Stimulated activated CD8-positive, alpha-beta memory T cell treated with anti-CD3 and anti-CD28 coated beads, Interleukin-15, amount 100 ng/mL, for 1 hour (primary cell): ENCODE results near the gene FBXO22.
"Not testable (repeated sequence)": the region's sequence is repeated elsewhere in the genome, so short reads cannot be mapped to it uniquely, and the experiment has no call there.

Experiments
- DNase-seq: peaks from one replicate; pipeline ENCODE4 v3.0.0-alpha.2; 2020; ENCODE audit warnings: low read depth

The FBXO22 gene

DNA sequence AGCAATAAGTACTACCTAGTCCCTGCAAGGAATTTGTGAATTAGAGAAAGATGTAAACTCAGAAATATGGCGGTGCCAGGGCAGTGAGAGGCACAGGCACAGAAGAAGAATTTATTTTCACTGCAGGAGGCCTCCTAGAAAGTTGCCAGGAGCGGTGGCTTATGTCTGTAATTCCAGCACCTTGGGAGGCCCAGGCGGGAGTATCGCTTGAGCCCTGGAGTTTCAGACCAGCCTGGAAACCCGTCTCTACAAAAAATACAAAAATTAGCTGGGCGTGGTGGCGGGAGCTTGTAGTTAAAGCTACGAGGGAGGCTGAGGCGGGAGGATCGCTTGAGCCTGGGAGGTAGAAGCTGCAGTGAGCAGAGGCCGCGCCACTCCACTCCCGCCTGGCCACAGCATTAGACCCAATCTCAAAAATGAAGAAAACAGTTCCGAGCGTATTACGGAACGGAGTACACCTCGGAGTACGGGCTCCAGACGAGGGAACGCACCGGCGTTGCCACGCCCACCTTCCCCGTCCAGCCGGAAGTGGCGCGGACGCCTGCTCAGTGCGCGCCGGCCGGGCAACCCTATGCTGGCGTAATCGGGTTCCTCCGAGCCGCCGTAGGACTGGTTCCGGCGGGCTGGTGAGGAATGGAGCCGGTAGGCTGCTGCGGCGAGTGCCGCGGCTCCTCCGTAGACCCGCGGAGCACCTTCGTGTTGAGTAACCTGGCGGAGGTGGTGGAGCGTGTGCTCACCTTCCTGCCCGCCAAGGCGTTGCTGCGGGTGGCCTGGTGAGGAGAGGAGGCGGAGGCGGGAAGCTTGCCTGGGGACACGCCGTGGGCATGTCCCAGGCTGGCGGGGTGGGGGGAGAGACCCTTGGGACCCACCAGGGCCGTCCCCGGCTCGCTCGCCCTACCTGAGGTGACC, at the start of gene FBXO22:
TSS of gene FBXO22 (plus strand) at position 548 of the 909 bp plus-strand sequence. CDS start at position 634, 86 bp downstream.
- peak; percentile 72 for DNase-seq

DNA sequence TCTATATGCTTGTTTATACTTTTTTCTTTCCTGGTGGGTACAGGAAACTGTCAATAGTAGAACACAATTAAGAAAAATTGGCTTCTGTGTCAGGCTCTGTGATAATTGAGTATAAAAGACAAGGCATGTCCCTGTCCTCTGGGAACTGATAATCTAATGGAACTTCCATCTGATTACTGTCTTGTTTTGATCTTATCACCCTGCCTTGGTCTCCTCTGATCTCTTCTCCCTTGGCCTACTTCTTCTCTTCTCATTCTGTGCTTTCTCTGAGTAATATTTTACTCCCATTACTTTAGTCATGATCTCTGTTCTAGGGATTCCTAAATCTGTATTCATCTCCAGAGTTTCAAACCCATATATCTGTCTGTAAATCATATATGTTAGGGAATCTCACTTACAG, 45.8 kb upstream of the FBXO22 start:
- no peak for DNase-seq

DNA sequence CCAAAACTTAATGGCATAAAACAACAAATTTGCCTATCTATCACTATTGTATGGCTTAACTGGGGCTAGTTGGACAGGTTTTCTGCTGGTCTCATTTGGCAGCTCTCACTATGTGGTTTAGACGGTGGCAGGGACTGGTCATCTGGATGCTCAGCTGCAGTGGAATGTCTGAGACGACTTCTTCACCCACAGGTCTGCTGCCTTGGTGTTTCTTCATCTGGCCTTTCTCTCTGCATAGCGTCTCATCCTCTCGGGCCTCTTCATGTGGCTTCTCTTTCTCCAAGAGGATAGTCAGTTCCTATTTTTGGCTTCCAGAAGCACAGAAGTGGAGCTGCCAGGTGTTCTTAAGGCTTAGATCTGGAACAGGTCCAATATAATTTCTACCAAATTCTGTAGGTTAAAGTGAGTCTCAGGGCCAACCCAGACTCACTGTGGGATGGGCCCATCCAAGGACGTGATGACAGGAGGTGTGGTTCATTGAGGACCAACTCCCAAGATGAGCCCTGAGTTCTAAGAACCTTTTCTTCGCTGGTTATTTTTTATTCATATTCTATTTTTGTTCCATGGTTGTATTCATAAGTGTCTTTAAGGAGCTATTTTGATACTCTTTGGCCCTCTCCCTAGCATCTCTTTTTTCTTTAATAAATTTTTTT, 41.8 kb upstream of the FBXO22 start:
- no peak for DNase-seq

DNA sequence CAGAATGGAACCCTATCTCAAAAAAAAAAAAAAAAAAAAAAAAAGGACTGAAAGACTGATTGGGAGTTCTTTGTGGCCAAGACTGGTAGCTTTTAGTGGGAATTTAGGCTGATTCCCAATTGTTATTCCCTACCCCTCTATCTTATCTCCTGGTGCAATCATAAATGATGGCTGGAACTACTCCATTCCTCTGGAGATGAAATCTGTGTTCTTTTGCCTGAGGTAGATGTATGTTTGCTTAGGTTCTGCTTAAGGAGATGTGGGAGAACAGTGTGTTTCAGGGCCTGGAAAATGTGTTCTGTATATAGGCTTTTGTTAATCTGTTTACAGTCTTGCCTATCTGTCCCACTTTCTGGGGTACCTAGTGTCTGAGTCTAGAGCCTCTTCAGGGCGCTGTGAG, 40.9 kb upstream of the FBXO22 start:
- no peak for DNase-seq

DNA sequence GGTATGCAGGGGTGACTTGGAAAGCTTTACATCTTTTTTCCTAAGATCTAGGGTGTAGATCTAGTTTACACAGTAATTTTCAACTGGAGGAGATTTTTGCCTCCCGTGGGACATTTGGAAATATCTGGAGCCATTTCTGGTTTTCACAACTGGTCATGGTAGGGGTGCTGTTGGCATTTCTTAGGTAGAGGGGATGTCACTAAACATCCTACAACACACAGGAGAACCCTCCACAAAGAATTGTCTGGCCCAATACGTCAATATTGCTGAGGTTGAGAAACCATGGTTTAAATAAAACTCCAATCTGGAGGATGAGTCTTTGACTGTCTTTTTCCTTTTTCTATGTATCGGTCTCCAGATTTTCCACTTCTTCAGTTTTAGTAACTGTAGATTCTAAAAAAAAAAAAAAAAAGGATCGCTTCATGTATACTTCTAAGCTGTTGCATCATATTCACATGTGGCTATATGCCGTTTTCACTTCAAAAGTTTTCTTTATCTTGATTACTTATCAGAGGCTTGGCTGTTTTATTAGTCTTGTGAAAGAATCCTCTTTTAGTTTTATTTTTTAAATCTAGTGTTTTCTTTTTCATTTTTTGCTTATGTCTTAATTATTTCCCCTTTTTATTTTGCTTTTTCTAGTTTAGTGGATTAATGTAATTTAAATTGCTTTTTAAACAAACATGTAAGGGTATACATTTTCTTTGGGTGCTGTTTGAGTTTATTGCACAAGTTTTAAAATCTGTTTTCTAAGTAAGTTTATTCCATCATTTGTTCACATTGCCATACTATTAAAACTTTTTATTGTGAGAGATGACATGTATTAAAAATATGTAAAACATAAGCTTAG, 39.2 kb upstream of the FBXO22 start:
- no peak for DNase-seq

DNA sequence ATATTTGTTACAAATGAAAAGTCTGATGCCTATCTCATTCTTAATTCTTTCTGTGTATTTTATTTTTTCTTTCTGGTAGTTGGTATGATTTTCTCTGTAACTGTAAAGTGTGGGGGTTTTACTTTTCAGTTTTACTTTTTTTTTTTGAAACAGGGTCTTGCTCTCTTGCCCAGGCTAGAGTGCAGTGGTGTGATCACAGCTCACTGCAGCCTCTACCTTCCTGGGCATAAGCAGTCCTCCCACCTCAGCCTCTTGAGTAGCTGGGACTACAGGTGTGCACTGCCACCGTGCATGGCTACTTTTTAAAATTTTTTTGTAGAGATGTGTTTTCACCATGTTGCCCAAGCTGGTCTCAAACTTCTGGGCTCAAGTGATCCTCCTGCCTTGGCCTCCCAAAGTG, 37.6 kb upstream of the FBXO22 start:
- DNase-seq = not testable (repeated sequence)

DNA sequence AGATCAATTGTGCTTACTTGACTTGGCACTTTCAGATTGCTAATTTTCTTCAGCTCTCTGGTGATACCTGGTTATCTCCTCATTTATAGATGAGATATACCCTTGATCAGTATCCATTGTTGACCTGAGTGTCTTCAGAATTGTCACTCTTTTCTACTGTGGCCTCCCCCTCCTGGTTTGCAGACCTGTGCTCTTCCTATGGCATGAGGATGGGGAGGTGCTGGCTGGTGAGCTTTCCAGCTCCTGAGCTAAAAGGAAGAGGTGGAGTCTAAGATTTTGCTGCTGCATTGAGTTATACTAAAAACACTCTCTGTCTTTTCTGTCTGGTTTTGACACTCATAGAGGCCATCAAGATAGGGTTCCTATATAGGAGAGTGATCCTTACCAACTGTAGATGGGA, 36.8 kb upstream of the FBXO22 start:
- no peak for DNase-seq

DNA sequence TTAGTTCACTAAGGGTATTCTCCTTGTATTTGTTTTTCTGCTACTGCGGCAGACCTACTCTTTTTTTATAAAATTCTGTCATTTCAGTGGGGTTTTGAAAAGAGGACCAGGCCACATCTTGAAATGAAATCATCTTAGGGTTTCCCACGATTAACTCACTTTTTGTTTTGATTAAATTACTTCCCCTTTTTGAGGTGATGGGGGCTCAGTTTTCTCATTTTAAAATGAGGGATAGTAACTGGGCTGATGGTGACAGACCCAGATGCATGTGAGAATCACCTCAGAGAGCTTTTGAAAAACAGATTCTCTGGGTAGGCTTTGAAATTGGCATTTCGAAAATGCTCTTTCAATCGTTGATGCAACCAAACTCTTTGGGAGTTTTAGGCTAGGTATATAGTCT, 36.2 kb upstream of the FBXO22 start:
- DNase-seq = no peak

DNA sequence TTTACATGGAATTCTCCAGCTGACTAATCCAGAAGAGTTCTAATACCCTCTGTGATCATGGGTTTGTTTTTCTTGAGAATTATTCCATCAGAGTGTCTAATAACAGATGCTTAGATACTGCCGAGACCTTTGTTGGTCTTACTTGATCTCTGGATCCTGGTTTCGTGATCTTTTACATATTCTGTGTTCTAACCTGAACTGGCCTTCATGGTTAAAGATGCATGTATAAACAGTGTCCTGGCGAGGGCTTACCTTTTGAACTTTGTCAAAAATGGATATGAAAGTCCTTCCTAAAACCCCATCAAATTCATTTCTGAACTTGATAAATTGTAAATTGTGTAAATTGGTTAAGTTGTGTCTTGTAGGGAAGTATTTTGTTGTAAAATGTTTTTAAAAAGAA, 35.7 kb upstream of the FBXO22 start:
- DNase-seq = no peak

DNA sequence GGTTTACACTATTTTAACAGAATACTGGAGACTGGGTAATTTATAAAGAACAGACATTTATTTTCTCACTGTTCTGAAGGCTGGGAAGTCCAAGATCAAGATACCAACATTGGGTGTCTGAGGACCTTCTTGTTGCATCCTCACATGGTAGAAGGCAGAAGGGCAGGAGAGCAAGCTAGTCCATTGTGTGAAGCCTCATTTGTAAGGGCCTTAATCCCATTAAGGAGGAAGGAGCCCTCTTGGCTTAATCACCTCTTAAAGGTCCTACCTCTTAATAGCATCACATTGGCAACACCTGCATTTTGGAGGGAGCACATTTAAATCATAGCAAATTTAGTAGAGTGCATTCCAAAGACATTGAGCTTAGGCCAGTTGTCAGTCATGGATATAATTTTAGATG, 34.2 kb upstream of the FBXO22 start:
- DNase-seq = no peak

DNA sequence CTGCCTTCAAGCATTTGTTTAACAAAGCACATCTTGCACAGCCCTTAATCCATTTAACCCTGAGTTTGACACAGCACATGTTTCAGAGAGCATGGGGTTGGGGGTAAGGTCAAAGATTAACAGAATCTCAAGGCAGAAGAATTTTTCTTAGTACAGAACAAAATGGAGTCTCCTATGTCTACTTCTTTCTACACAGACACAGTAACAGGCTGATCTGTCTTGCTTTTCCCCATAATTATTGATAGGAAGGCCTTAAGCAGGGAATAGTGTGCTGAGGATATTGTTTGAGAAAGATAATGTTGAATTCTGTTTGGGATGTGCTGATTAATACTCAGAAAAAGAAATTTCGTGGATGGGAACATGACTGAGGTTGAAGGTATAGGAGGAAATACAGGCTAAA, 32.1 kb upstream of the FBXO22 start:
- not testable (repeated sequence) for DNase-seq

DNA sequence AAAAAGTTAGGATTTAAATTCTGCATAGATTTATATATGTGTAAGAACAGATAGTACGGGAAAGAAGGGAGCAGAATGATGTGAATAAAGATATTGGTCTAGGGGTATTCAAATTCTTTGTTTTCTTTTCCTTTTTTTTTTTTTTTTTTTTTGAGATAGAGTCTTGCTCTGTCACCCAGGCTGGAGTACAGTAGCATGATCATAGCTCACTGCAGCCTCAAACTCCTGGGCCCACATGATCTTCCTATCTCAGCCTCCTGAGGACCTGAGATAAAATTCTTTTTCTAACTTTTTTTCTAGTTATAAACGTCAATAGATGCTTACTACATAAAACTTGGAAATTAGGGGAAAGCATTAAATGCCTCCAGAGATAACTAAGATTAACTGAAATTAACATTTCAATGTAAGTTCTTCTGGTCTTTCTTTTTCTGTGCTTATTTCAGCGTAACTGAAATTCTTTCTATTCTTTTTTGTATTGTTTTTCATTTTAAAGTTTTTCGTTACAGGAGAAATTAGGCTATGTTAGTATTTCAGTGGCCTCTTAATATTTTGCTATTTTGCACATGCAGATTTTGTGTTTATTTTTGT, 31.2 kb upstream of the FBXO22 start:
- DNase-seq = no peak

DNA sequence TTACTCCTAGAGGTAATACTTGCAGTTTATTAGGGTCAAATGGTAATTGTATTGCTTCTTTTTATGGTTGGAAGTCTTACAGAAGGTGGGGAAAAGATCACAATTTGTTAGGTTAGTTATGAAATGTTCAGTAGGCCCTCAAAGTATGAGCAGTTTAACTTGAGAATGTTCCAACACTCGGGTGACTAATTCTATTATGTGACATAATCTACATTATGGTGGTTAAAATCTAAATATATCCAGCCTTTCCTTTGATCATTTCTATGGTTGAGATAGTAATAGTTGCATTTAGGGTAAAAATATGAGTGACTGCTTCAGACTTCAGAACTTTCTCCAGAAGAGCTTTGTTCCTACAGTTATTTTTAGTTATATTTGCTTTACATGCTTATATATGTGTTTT, 19.6 kb upstream of the FBXO22 start:
- no peak for DNase-seq

DNA sequence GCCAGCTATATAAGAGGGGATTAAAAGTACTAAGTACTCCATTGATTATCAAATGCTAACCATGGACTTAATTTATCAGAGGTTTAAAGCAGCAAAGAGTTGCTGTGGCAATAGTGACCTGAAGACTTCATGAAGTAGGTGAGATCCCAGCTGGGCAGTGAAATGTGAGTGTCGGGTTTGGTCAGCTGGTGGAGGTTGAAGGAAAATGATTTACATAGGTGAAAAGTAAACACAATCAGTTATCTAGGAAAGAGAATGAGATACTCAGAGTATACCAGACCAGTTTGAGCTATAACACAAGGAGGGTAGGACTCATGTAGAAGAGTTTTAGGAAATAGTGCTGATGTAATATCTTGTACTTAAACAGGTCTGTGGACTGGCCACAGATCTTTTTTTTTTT, 16.5 kb upstream of the FBXO22 start:
- no peak for DNase-seq

DNA sequence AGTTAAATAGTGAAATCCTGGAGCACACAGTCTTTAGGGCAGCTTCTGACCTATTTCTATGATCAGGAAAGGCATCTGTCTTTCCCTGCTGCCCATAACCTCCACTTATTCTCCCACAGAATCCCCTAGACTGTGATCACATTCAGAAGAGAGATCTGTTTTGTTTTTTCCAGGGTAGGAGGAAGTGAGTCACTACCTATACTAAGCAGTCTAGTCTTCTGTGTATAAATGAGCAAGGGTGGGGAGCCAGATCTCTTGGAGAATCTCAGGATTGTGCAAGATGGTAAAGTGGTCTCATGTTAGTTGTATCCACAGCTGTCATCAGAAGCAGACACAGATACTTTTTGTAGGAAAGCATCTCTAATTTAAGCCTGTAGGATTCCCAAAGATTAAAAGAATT, 11.8 kb upstream of the FBXO22 start:
- no peak for DNase-seq

DNA sequence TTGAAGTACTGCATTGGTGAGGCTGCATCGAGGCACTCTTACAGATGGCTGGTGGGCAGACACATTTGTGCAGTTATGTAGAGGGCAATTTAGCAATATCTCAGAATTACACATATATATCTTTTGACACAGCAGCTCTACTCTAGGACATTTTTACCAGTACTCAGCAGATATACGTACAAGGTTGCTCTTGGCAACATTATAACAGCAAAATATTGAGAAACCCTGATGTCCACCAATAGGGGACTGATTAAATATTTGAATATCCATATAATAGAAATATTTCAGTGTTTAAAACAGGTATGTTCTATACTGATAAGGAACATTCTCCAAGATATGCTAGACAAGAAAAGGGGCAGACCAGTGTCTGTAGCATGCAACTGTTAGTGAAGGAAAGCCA, 7.9 kb upstream of the FBXO22 start:
- DNase-seq = no peak

DNA sequence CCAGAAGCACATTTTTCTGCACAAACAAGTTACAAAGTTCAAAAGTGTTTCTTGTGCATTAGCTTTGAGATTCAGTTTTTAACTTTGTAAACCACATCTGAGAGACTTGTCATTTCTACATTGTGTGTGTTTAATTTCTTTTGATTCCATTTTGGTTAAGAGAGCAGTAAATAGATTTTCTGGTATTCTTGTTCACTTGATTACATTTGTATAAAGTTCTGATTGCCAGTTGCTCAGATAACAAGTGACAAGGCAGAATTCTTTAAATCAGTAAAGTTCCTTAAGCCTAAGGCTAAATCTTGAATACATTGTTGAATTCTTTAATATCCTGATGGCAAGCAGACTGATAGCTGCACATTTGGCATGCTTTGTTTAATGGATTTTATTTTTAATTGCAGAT, 3.1 kb upstream of the FBXO22 start:
- DNase-seq = no peak

DNA sequence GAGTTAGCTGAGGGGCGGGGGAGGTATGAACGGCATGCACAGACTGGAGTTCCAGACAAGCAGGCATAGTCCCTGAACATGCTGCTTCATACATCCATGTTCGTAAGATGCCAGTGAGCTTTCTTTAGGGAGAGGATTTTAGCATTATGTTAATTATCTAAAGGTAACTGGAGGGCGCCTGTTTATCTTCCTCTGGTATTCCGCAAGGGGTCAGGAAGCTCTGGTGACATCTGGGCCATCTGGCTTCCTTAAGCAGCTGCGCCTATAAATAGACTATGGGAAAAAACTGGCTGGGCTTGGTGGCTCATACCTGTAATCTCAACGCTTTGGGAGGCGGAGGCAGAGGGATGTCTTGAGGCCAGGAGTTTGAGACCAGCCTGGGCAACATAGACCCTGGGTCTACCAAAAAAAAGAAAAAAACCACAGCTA, 1.5 kb upstream of the FBXO22 start:
- no peak for DNase-seq

DNA sequence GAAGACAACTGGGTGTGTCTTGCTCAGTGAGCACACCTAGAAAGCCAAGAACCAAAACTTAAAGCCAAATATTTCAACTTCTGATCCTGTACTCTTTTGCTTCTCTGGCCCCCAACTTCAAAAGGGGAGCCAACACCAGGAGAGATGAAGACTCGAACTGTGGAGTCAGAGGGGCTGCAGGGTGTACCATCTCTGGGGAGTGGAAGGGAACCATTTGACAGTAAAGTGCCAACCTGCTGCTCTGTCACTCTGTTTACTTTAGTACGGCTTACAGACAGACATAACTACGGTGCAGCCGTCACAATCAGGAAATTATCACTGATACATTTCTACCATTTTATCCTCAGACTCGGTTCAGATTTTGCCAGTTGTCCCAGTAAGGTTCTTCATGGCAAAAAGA, 1.6 kb downstream of the FBXO22 start:
- DNase-seq = no peak

DNA sequence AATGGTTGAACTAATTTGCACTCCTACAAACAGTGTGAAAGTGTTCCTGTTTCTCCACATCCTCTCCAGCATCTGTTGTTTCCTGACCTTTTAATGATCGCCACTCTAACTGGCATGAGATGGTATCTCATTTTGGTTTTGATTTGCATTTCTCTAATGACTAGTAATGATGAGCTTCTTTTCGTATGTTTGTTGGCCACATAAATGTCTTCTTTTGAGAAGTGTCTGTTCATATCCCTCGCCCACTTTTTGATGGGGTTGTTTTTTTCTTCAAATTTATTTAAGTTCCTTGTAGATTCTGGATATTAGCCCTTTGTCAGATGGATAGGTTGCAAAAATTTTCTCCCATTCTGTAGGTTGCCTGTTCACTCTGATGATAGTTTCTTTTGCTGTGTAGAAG, 6.7 kb downstream of the FBXO22 start:
- DNase-seq = not testable (repeated sequence)

DNA sequence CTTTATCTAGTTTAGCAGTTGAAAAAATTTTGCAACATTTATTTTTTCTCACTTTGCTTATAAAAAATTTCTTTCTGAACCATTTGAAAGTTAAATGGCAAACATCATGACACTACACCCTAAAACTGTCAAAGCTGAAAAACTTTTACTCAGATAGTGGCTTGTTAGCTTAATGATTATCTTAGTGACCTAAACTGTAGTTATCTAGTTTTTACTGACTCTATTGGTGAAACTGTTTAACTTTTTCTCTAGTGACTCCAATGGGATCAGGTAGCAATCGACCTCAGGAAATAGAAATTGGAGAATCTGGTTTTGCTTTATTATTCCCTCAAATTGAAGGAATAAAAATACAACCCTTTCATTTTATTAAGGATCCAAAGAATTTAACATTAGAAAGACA, 13.3 kb downstream of the FBXO22 start:
- DNase-seq = no peak

DNA sequence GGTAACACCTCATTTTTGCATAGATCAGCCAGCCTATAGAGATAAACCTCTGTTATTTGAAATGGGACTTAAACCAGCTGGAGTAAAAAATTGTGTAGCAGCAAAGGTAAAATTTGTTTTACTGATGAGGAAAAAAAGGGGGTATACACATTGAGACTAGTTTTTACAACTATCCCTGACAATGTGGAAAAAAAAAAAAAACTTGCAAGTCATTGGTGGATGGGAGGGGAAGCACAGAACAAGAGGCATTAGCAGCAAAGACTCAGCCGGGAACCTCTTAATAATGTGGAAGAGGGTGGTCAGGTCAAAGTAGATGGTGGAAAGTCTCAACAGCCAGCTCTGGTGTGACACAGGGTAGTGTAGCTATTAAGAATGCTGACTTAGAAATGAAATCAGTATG, 14.5 kb downstream of the FBXO22 start:
- DNase-seq = no peak
